ENCODE results near the gene CXCL14. TPM values are rescaled to one million over a fixed set of nuclear protein-coding genes. Genes with fewer than 3 reads are reported as not detected.

CXCL14 gene
- polyA plus RNA-seq, 3 donors, result 0.07 to 0.12 TPM; not detected in 1

- WGBS (ENCODE audit: insufficient coverage), result no CpG with 5 or more reads among the region's 4 CpGs
- no peak overlapping the region for H3K9ac ChIP-seq (ENCODE audit: insufficient read depth, low read length, poor library complexity, severe bottlenecking)
- Mint-ChIP-seq H3K27ac (no peak overlapping the region), H3K4me3 (no peak overlapping the region), H3K27me3 (ENCODE audit: low read depth in 3 of 3) (peaks cover 8 to 25% (median 12%) of the 10 kb centered on the region in 3 donors), H3K9me3 (peaks cover 0 to 4% (median under 1%) of the 10 kb centered on the region in 7 donors), H3K36me3 (no peaks in the 10 kb centered on the region), H3K4me1 (no peaks in the 10 kb centered on the region)
- peaks cover 0 to 5% of the 10 kb centered on the region in 2 donors for H3K27me3 ChIP-seq (ENCODE audit: control insufficient read depth in 2 of 2, insufficient read depth in 2 of 2, low read length in 2 of 2)
- no peak overlapping the region for H3K4me2 ChIP-seq (replicated peaks; ENCODE audit: extremely low read depth, low read length, poor library complexity, severe bottlenecking)
- no peaks in the 10 kb centered on the region for H4K20me1 ChIP-seq (ENCODE audit: insufficient read depth, low read length)
- H3K4me1 ChIP-seq (ENCODE audit: control insufficient read depth in 1 of 2, insufficient read depth in 2 of 2, low read length in 2 of 2), result no peaks in the 10 kb centered on the region
- intact Hi-C loops (cut with micrococcal nuclease), result no loop called here
- H3K79me2 ChIP-seq (ENCODE audit: insufficient read depth, low read length), result no peaks in the 10 kb centered on the region
- no peaks in the 10 kb centered on the region for H3K9me3 ChIP-seq (replicated peaks in 1 of 2; ENCODE audit: control insufficient read depth in 1 of 2, insufficient read depth in 1 of 2, low read length in 2 of 2)
- H3K4me3 ChIP-seq (replicated peaks in 1 of 3; ENCODE audit: low read depth in 2 of 3, low read length in 3 of 3), result no peak overlapping the region
- TF ChIP-seq, protein P1, sequence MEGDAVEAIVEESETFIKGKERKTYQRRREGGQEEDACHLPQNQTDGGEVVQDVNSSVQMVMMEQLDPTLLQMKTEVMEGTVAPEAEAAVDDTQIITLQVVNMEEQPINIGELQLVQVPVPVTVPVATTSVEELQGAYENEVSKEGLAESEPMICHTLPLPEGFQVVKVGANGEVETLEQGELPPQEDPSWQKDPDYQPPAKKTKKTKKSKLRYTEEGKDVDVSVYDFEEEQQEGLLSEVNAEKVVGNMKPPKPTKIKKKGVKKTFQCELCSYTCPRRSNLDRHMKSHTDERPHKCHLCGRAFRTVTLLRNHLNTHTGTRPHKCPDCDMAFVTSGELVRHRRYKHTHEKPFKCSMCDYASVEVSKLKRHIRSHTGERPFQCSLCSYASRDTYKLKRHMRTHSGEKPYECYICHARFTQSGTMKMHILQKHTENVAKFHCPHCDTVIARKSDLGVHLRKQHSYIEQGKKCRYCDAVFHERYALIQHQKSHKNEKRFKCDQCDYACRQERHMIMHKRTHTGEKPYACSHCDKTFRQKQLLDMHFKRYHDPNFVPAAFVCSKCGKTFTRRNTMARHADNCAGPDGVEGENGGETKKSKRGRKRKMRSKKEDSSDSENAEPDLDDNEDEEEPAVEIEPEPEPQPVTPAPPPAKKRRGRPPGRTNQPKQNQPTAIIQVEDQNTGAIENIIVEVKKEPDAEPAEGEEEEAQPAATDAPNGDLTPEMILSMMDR (IDR thresholded peaks at IDR 0.05), result no peak
- H3K27ac ChIP-seq (ENCODE audit: low read depth in 1 of 2, low read length in 2 of 2), result no peak overlapping the region
- no peak for DNase-seq
- H2AFZ ChIP-seq (ENCODE audit: insufficient read depth, low read depth, low read length, poor library complexity, severe bottlenecking), result no peak overlapping the region
- no peaks in the 10 kb centered on the region for H3K36me3 ChIP-seq (replicated peaks in 1 of 2; ENCODE audit: control insufficient read depth in 1 of 2, insufficient read depth in 2 of 2, low read length in 2 of 2)
These were observed 31.2 kb upstream of the CXCL14 start for GRCh38 chr5:135609981-135610380.

DNA sequence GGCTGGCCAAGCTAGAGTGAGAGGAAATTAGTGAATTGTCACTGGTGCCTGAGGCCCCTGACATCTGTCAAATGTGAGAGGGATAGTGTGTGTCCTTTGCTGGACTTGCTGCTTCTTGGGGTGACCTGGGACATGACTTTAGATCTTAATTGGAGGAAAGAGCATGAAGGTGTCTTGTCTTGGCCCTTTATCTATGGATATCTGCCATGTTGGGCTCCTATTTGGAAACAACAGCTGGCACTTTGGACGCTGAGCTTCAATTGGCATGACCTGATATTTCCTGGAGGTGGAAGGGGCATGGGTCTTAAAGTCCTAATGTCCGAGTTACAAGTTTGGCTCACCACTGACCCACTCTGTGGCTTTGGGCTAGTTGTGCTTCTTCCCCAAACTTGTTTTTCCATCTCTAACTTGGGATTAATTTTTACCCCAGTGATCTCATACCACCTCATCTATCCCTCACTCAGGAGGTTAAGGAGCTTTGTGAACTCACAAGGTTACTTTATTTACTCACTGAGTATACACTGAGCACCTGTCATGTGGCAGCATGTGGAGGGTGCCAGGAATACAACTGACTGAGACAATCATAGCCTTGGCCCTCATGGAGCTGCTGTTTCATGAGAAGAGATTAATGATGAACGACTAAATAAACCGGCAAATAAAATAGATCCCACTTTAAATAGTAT lies 30.1 kb upstream of the CXCL14 start:
- Histone ChIP-seq H4K20me1 (ENCODE audit: insufficient read depth, low read length) (no peaks in the 10 kb centered on the region), H3K27me3 (ENCODE audit: control insufficient read depth in 2 of 2, insufficient read depth in 2 of 2, low read length in 2 of 2) (peaks cover 0 to 5% of the 10 kb centered on the region in 2 donors), H3K9ac (ENCODE audit: insufficient read depth, low read length, poor library complexity, severe bottlenecking) (no peak overlapping the region), H3K4me2 (replicated peaks; ENCODE audit: extremely low read depth, low read length, poor library complexity, severe bottlenecking) (no peak overlapping the region), H3K4me3 (replicated peaks in 1 of 3; ENCODE audit: low read depth in 2 of 3, low read length in 3 of 3) (no peak overlapping the region), H3K36me3 (replicated peaks in 1 of 2; ENCODE audit: control insufficient read depth in 1 of 2, insufficient read depth in 2 of 2, low read length in 2 of 2) (no peaks in the 10 kb centered on the region), H3K9me3 (replicated peaks in 1 of 2; ENCODE audit: control insufficient read depth in 1 of 2, insufficient read depth in 1 of 2, low read length in 2 of 2) (no peaks in the 10 kb centered on the region), H3K27ac (ENCODE audit: low read depth in 1 of 2, low read length in 2 of 2) (no peak overlapping the region), H3K4me1 (ENCODE audit: control insufficient read depth in 1 of 2, insufficient read depth in 2 of 2, low read length in 2 of 2) (no peaks in the 10 kb centered on the region), H3K79me2 (ENCODE audit: insufficient read depth, low read length) (no peaks in the 10 kb centered on the region), H2AFZ (ENCODE audit: insufficient read depth, low read depth, low read length, poor library complexity, severe bottlenecking) (no peak overlapping the region)
- H3K27ac Mint-ChIP-seq, result no peak overlapping the region
- no peaks in the 10 kb centered on the region for H3K9me3 Mint-ChIP-seq
- TF ChIP-seq, protein P1 (IDR thresholded peaks at IDR 0.05), result no peak
- peaks cover 8 to 19% (median 12%) of the 10 kb centered on the region in 3 donors for H3K27me3 Mint-ChIP-seq (ENCODE audit: low read depth in 3 of 3)
- WGBS (ENCODE audit: insufficient coverage), result 40% methylated on average over 1 of the region's 4 CpGs
- H3K36me3 Mint-ChIP-seq, result no peaks in the 10 kb centered on the region
- no peaks in the 10 kb centered on the region for H3K4me1 Mint-ChIP-seq
- no peak for DNase-seq
- no peak overlapping the region for H3K4me3 Mint-ChIP-seq
- intact Hi-C loops (cut with micrococcal nuclease), result no loop called here

All from CD14-positive monocyte (primary cell).